Hematopoietic multipotent progenitor cell treated with erythropoietin and hydrocortisone succinate and interleukin-3 and kit ligand, for 4 days (in vitro differentiated cells): ENCODE results near the gene GLRA3.
"Not testable (repeated sequence)": the region's sequence is repeated elsewhere in the genome, so short reads cannot be mapped to it uniquely, and the experiment has no call there.

ENCODE experiments used
- DNase-seq: peaks from one replicate; pipeline ENCODE4 v3.0.0-alpha.2; 2015

GLRA3 gene

GRCh38 chr4:174713181-174713580 is 115.9 kb downstream of the GLRA3 start:
- no peak for DNase-seq

DNA sequence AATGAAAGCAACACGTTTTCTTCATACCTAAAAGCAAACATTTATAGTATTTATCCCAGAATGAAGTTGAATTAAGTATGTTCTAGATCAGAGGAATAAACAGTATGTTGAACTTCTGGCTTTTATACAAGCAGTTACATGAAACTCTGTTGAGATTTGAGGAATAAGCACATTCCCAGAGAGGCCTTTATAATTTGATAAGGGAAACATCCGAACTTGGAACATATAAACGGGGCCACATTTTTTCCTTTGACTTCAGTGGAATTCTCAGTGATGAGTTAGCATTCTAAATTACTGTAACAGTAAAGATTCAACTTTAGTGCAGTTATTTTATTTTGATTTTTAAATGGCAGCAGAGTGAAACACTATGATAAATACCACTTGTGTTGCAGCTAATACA is 119.5 kb downstream of the GLRA3 start:
- DNase-seq = no peak

- DNase-seq = no peak
Observed at GRCh38 chr4:174708381-174708780, 120.7 kb downstream of the GLRA3 start.

DNA sequence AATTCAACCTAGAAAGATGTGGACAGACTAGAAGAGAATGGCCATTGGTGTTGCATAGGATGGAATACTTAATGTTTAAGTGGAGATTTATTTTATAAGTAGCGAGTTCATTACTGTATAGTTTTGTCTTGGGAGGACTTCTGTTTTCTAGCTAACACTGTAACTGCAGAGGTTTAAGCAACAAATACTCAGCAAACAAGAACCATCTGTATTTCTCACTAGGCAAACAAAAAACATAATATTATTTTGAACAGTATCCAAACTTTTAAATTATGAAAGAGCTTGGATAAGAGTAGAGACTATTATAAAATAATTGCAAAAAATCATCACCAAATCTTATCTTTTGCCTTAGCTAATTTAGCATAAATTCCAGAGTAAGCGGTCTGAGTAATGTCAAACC is 121.1 kb downstream of the GLRA3 start:
- DNase-seq = no peak

GRCh38 chr4:174707051-174707676 is 121.9 kb downstream of the GLRA3 start:
- DNase-seq = no peak

GRCh38 chr4:174702979-174703478 is 126.0 kb downstream of the GLRA3 start:
- no peak for DNase-seq

GRCh38 chr4:174699654-174700053 is 129.4 kb downstream of the GLRA3 start:
- DNase-seq = no peak

DNA sequence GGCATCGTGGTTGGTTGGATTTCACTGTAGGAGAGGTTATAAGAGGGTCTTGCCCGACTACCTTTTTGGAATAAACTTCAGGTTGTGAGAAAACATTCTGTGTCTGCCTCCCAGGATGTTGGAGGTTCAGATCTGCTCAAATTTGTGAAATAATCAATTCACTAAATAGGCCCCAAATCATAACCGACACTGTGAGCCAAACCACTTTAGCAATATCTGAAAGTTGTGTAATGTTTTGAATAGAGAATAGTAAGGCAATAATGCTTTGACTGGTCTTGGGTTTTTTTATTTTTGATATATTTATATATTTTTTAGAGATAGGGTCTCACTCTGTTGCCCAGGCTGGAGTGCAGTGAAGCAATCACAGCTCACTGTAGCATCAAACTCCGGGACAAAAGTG is 131.2 kb downstream of the GLRA3 start:
- DNase-seq = no peak

DNA sequence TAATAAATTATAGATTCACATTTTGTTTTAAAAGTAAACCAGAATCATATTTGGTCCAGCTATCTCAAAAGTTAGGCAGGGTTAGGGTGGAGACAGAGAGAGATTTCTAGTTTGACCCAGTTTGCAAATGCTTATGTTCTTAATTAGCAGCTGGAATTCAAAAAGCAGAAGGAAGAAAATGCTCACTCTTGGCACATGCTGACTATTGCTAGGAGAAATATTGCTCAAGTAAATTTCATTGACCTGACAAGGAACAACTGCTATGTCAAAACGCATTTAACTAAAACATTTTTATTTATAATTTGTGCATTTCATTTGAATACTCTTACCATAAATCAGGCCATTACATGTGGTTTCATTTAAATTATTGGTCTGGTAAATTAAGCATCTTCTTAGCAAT is 131.8 kb downstream of the GLRA3 start:
- DNase-seq = peak; percentile 41

GRCh38 chr4:174696657-174697056 is 132.4 kb downstream of the GLRA3 start:
- DNase-seq = no peak

DNA sequence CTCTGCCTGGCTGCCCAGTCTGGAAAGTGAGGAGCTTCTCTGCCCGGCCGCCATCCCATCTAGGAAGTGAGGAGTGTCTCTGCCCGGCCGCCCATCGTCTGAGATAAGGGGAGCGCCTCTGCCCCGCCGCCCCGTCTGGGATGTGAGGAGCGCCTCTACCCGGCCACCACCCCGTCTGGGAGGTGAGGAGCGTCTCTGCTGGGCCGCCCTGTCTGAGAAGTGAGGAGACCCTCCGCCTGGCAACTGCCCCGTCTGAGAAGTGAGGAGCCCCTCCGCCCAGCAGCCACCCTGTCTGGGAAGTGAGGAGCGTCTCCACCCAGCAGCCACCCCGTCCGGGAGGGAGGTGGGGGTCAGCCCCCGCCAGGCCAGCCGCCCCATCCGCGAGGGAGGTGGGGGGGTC is 137.2 kb downstream of the GLRA3 start:
- DNase-seq = not testable (repeated sequence)

DNA sequence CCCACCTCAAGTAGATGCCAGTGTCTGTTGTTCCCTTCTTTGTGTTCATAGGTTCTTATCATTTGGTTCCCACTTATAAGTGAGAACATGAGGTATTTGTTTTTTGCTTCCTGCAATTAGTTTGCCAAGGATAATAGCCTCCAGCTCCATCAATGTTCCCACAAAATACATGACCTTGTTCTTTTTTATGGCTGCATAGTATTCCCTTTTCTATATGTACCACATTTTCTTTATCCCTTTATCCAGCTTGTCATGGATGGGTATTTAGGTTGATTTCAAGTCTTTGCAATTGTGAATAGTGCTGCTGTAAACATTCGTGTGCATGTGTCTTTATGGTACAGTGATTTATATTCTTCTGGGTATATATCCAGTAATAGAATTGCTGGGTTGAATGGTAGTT is 138.4 kb downstream of the GLRA3 start:
- DNase-seq = no peak

DNA sequence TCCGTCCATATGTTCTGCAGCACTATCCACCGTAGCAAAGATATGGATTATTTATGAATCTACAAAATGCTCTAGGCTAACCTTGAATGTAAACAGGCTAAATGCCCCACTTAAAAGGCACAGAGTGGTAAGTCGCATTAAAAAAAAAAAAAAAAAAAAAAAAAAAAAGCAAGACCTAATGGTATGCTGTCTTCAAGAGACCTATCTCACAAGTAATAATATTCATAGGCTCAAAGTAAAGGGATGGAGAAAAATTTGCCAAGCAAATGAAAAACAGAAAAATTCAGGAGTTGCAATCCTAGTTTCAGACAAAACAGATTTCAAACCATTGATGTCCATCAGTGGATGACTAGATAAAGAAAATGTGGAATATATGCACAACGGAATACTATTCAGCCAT is 139.4 kb downstream of the GLRA3 start:
- no peak for DNase-seq

- DNase-seq = no peak
Observed at GRCh38 chr4:174686826-174687225, 142.2 kb downstream of the GLRA3 start.

DNA sequence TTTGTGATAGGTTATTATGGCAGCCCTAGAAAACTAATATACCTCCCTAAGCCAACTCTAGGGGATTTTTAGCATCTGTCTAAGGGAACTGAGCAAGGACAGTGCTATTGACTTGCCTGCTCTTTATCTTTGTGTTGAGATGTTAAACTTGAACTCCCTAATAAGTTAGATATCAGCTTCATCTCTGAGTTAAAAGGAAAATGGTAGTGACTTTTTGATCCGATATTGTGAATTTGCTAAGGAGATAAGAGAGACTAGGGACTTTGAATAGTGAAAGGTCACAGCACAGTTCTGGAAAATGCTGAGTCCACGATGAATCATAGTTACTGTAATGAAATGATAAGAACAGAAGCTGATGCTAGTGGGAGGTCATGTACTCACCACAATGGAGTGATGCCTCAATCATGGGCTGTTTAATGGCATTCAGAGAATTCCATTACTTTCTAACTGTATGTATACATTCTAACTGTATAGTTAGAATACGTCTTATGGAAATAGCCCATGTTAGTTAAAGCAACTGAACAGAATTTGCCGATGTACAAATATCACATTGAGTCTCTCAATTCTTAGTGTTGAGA is 147.2 kb downstream of the GLRA3 start:
- peak; percentile 76 for DNase-seq

GRCh38 chr4:174674305-174674840 is 154.7 kb downstream of the GLRA3 start:
- no peak for DNase-seq

GRCh38 chr4:174673865-174674264 is 155.2 kb downstream of the GLRA3 start:
- no peak for DNase-seq

GRCh38 chr4:174672276-174672675 is 156.8 kb downstream of the GLRA3 start:
- DNase-seq = no peak

GRCh38 chr4:174669270-174669669 is 159.8 kb downstream of the GLRA3 start:
- no peak for DNase-seq

GRCh38 chr4:174665799-174666198 is 163.2 kb downstream of the GLRA3 start:
- DNase-seq = no peak

- no peak for DNase-seq
Observed at GRCh38 chr4:174663216-174663615, 165.8 kb downstream of the GLRA3 start.

- peak; percentile 57 for DNase-seq
Observed at GRCh38 chr4:174658246-174658645, 170.8 kb downstream of the GLRA3 start.

DNA sequence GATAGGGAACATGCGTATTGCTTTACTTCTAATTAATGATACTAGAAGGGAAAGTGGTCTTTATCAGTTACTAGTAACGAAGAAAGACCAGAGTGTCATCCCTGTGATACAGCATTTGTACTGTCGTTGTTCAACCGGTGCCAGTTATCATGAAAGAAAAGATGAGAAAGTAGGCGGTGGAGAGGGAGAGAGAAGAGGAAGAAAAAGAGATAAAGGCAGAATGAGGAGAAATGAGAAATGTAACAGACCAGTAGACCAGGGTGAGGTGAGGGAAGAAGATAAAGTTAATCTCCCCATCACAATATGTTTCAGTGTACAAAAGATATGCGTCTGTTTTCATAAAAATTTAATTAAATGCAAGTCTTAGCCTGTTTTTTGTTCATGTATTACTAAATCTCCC is 171.6 kb downstream of the GLRA3 start:
- peak; percentile 62 for DNase-seq

- peak; percentile 28 for DNase-seq
Observed at GRCh38 chr4:174654634-174655033, 174.4 kb downstream of the GLRA3 start.
